ENCODE data around the gene CORO2B. TPM values are rescaled to one million over a fixed set of nuclear protein-coding genes. Genes with fewer than 3 reads are reported as not detected.

The CORO2B gene
- total and polyA plus RNA-seq, 2 of the 13 experiments (the other 11 are each of a cell fraction or from before 2014, with no cell fraction given), result 0.35 to 0.63 TPM

- Histone ChIP-seq H3K4me3 (replicated peaks in 1 of 3; ENCODE audit: insufficient read depth in 1 of 3, low read depth in 2 of 3, low read length in 3 of 3) (no peak overlapping the region), H3K27me3 (ENCODE audit: control insufficient read depth in 1 of 2, insufficient read depth in 2 of 2, low read length in 2 of 2) (0 out of 5 replicates have a peak, but pooled peaks cover 0 to 4% of the 10 kb centered on the region in 2 experiments), H3K4me2 (ENCODE audit: low read depth, low read length) (no peak overlapping the region), H3K9ac (ENCODE audit: insufficient read depth, low read depth, low read length) (no peak overlapping the region), H3K27ac (ENCODE audit: extremely low read length, insufficient read depth, low read length) (no peak overlapping the region), H2AFZ (ENCODE audit: low read length) (no peak overlapping the region), H3K4me1 (ENCODE audit: insufficient read depth, low read length) (no peaks in the 10 kb centered on the region), H3K79me2 (ENCODE audit: insufficient read depth, low read length) (no peaks in the 10 kb centered on the region), H3K36me3 (replicated peaks in 1 of 2; ENCODE audit: control insufficient read depth in 1 of 2, insufficient read depth in 2 of 2, low read length in 2 of 2) (no peaks in the 10 kb centered on the region), H4K20me1 (ENCODE audit: insufficient read depth, low read length) (no peaks in the 10 kb centered on the region), H3K9me3 (ENCODE audit: low read length) (no peaks in the 10 kb centered on the region)
- FAIRE-seq (no peak), DNase-seq (ENCODE audit: low spot score) (no peak), ATAC-seq (no peak)
- in situ Hi-C loops (cut with HindIII; ENCODE audit: extremely low pct_ligation_motif_present, low pct_unique_long_range_greater_than_20kb), result no loop called here
- no TSS peak for BruUV-seq (replicated peaks)
- intact Hi-C loops (cut with micrococcal nuclease; ENCODE audit: unreplicated experiment), result no loop called here
- ChIA-PET POLR2A (no interaction called here), CTCF (ENCODE audit: low intra/inter-chr PET ratio, low total read pairs) (no interaction called here)
- WGBS (ENCODE audit: low lambda C conversion rate), result 0% methylated on average over 2 of the region's 2 CpGs
- TF ChIP-seq, protein P1, sequence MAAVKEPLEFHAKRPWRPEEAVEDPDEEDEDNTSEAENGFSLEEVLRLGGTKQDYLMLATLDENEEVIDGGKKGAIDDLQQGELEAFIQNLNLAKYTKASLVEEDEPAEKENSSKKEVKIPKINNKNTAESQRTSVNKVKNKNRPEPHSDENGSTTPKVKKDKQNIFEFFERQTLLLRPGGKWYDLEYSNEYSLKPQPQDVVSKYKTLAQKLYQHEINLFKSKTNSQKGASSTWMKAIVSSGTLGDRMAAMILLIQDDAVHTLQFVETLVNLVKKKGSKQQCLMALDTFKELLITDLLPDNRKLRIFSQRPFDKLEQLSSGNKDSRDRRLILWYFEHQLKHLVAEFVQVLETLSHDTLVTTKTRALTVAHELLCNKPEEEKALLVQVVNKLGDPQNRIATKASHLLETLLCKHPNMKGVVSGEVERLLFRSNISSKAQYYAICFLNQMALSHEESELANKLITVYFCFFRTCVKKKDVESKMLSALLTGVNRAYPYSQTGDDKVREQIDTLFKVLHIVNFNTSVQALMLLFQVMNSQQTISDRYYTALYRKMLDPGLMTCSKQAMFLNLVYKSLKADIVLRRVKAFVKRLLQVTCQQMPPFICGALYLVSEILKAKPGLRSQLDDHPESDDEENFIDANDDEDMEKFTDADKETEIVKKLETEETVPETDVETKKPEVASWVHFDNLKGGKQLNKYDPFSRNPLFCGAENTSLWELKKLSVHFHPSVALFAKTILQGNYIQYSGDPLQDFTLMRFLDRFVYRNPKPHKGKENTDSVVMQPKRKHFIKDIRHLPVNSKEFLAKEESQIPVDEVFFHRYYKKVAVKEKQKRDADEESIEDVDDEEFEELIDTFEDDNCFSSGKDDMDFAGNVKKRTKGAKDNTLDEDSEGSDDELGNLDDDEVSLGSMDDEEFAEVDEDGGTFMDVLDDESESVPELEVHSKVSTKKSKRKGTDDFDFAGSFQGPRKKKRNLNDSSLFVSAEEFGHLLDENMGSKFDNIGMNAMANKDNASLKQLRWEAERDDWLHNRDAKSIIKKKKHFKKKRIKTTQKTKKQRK (IDR thresholded peaks at IDR 0.05; ENCODE audit: low read length), result no peak
- TF ChIP-seq CAMTA2 (CRISPR knock-in tag; IDR thresholded peaks at IDR 0.05; ENCODE audit: borderline replicate concordance) (no peak), FOSL2 (CRISPR knock-in tag; IDR thresholded peaks at IDR 0.05) (no peak), SNAPC5 (CRISPR knock-in tag; IDR thresholded peaks at IDR 0.05; ENCODE audit: borderline replicate concordance) (no peak), PHB2 (IDR thresholded peaks at IDR 0.05; ENCODE audit: partially characterized antibody) (no peak), XRCC5 (optimal IDR thresholded peaks at IDR 0.05; ENCODE audit: low read length) (no peak), ZNF224 (CRISPR knock-in tag; IDR thresholded peaks at IDR 0.05) (no peak), ZNF562 (CRISPR knock-in tag; IDR thresholded peaks at IDR 0.05; ENCODE audit: borderline replicate concordance) (no peak), ZNF350 (CRISPR knock-in tag; IDR thresholded peaks at IDR 0.05; ENCODE audit: borderline replicate concordance, low read depth) (no peak), ZNF234 (CRISPR knock-in tag; conservative IDR thresholded peaks at IDR 0.05) (no peak), MAF1 (CRISPR knock-in tag; IDR thresholded peaks at IDR 0.05; ENCODE audit: borderline replicate concordance) (no peak), FOXC1 (CRISPR knock-in tag; IDR thresholded peaks at IDR 0.05; ENCODE audit: borderline replicate concordance) (no peak), ZNF549 (CRISPR knock-in tag; IDR thresholded peaks at IDR 0.05) (no peak)
- TF ChIP-seq, protein P2, sequence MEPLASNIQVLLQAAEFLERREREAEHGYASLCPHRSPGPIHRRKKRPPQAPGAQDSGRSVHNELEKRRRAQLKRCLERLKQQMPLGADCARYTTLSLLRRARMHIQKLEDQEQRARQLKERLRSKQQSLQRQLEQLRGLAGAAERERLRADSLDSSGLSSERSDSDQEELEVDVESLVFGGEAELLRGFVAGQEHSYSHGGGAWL (CRISPR knock-in tag; IDR thresholded peaks at IDR 0.05), result no peak
Observed at GRCh38 chr15:68755731-68756130, 176.9 kb downstream of the CORO2B start.

All from HepG2 (cell line).